Transverse colon (tissue), 4 donors: ENCODE data around the gene NCKAP5. TPM values are rescaled to one million over a fixed set of nuclear protein-coding genes. Genes with fewer than 3 reads are reported as not detected.

Source experiments
- DNase-seq: peaks from one replicate; pipeline ENCODE4 v3.0.0-alpha.2; 2019
- H3K27ac ChIP-seq, 4 donors: fragments of 200-600 bp; sonication (generic); 2 replicates each; pipeline ENCODE4 v1.5.1; 2016 to 2018; ENCODE audit warnings: inconsistent platforms in 4 of 4
- H3K27me3 ChIP-seq: fragments of 200-600 bp; sonication (generic); 2 replicates; pipeline ENCODE4 v1.5.1; 2017; ENCODE audit warnings: inconsistent platforms
- H3K36me3 ChIP-seq, 4 donors: fragments of 200-600 bp; sonication (generic); 2 replicates each; pipeline ENCODE4 v1.5.1; 2017 to 2019; ENCODE audit warnings: inconsistent platforms in 4 of 4
- H3K4me1 ChIP-seq, 4 donors: fragments of 200-600 bp; sonication (generic); 2 replicates each; pipeline ENCODE4 v1.5.1; 2017 to 2020; ENCODE audit warnings: inconsistent platforms in 4 of 4
- H3K4me3 ChIP-seq, 4 donors: fragments of 200-600 bp; sonication (generic); 1 replicate in 1 of 4; 2 replicates in 3 of 4; pipeline versions ENCODE4 v1.5.1 to v1.6.1; 2017 to 2019; ENCODE audit warnings: inconsistent platforms in 4 of 4
- H3K9me3 ChIP-seq, 2 donors: fragments of 200-600 bp; sonication (generic); 2 replicates each; pipeline ENCODE4 v1.5.1; 2017 to 2019; ENCODE audit warnings: inconsistent platforms in 2 of 2
- EP300 ChIP-seq: sonication (generic); formaldehyde crosslinking; IDR thresholded peaks from one replicate; pipeline ENCODE4 v1.6.1; 2017; ENCODE audit warnings: antibody characterized with exemption, low read depth
- POLR2A ChIP-seq: fragments of 450-650 bp; IDR thresholded peaks from one replicate; pipeline ENCODE4 v1.6.1; 2016; ENCODE audit warnings: antibody characterized with exemption, mild to moderate bottlenecking, moderate library complexity
- POLR2AphosphoS5 ChIP-seq, 3 donors: sonication (generic); formaldehyde crosslinking; IDR thresholded peaks; one replicate each; pipeline ENCODE4 v1.6.1; 2016; ENCODE audit warnings: antibody characterized with exemption in 3 of 3
- WGBS, 2 donors: methylation state at CpG; one replicate each; pipeline ENCODE4 v1.1.5; 2018; ENCODE audit warnings: low coverage in 1 of 2; 5-methylcytosine and 5-hydroxymethylcytosine counted together
- in situ Hi-C, 4 donors: fragments of 200-750 bp; cut with MboI; loops; one replicate each; pipeline versions ENCODE4 v1.15.0 to v1.15.1; 2017; ENCODE audit warnings: low sequenced_read_pairs in 3 of 4, low pct_ligation_motif_present in 1 of 4, low pct_unique_long_range_greater_than_20kb in 1 of 4
- intact Hi-C: fragments of 100-400 bp; cut with DNase I; formaldehyde crosslinking; loops from one replicate; pipeline ENCODE4 v1.15.1; 2023; ENCODE audit warnings: low total_unique reads
- small RNA-seq, 4 donors: library from RNA; depleted of rRNA; stranded (forward); fragments of <200 nt; gene quantifications; one replicate each; pipeline ENCODE3, GENCODE V24; 2016
- total RNA-seq, 4 donors: library from RNA; depleted of rRNA; stranded (reverse); fragments of >200 nt; gene quantifications; one replicate each; pipeline ENCODE4 v1.1.0, GENCODE V29; 2016
- TF ChIP-seq, protein P1 (sequence below), 5 experiments: fragments of 200-600 bp in 3 of 5; fragments of 450-650 bp in 2 of 5; sonication (generic) in 3 of 5; IDR thresholded peaks; 1 replicate in 2 of 5; 2 replicates in 3 of 5; pipeline ENCODE4 v1.5.1; 2016 to 2017; ENCODE audit warnings: antibody characterized with exemption in 5 of 5, inconsistent platforms in 3 of 5, mild to moderate bottlenecking in 2 of 5, moderate library complexity in 1 of 5

The NCKAP5 gene
- total RNA-seq, 4 donors from 2014 or later, result 1.1 to 10.9 (median 5.0) TPM

DNA sequence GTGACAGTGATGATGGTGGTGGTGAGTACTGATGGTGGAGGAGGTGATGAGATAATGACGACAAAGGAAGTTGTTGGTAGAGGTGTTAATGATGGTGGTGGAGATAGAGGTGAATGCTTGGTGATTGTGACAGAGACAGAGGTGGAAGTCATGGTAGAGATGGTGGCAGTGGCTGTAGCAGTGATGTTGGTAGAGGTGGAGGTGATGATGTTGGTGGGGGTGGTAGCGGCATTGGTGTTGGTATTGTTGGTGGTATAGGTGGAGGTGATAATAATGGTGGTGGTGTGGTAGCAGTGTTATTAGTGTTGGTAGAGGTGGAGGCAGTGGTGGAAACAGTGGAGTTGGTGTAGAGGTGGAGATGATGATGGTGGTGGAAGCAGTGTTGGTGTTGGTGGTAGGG is 934.6 kb downstream of the NCKAP5 start:
- intact Hi-C loops (no loop called here), in situ Hi-C loops (no loop called here)
- H3K27me3 ChIP-seq, result no peaks in the 10 kb centered on the region
- no peaks in the 10 kb centered on the region for H3K36me3 ChIP-seq
- H3K4me3 ChIP-seq, result no peak overlapping the region
- DNase-seq, result no peak
- TF ChIP-seq POLR2A, result no peak
- 92 to 100% methylated on average over 2 of the region's 2 CpGs for WGBS, 2 donors
- no peak overlapping the region for H3K27ac ChIP-seq
- H3K4me1 ChIP-seq, result peaks cover 9 to 32% (median 14%) of the 10 kb centered on the region in 4 donors
- H3K9me3 ChIP-seq, result no peaks in the 10 kb centered on the region

DNA sequence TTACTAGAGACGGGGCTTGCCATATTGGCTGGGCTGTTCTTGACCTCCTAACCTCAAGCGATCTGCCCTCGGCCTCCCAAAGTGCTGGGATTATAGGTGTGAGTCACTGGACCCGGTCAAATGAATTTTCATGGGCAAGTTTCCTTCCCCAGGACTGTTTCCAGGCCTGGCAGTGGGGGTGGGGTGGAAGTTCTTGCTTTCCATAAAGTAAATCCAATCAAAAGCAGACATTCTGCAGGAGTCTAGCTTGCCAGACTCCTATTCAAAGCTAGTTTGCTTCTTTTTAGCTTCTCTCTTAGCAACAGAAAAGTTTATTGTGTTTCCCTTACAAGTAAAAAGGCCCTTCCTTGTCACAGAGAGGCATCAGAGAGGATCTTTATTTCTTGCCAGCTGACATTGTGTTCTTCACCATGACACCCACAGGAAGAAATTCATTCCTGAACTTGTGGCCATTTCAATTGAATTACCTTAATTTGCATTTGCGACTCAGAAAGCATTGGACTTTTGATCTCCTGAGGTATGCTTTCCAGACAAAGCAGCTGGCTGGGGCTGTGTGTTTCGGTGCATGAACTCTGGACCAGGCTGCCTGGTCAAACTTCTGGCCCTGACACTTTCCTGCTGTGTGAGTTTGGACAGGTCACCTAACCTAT is 936.1 kb downstream of the NCKAP5 start:
- Histone ChIP-seq H3K4me1 (peaks cover 9 to 32% (median 14%) of the 10 kb centered on the region in 4 donors), H3K27ac (peak overlapping the region; percentile 30 to 66 (median 49)), H3K27me3 (no peaks in the 10 kb centered on the region), H3K36me3 (no peaks in the 10 kb centered on the region), H3K4me3 (no peak overlapping the region), H3K9me3 (no peaks in the 10 kb centered on the region)
- intact Hi-C loops, result no loop called here
- peak; percentile 47 for DNase-seq
- WGBS, 2 donors, result 29 to 51% methylated on average over 3 to 6 of the region's 6 CpGs
- no peak for TF ChIP-seq EP300
- no peak for TF ChIP-seq POLR2A
- TF ChIP-seq, protein P1, sequence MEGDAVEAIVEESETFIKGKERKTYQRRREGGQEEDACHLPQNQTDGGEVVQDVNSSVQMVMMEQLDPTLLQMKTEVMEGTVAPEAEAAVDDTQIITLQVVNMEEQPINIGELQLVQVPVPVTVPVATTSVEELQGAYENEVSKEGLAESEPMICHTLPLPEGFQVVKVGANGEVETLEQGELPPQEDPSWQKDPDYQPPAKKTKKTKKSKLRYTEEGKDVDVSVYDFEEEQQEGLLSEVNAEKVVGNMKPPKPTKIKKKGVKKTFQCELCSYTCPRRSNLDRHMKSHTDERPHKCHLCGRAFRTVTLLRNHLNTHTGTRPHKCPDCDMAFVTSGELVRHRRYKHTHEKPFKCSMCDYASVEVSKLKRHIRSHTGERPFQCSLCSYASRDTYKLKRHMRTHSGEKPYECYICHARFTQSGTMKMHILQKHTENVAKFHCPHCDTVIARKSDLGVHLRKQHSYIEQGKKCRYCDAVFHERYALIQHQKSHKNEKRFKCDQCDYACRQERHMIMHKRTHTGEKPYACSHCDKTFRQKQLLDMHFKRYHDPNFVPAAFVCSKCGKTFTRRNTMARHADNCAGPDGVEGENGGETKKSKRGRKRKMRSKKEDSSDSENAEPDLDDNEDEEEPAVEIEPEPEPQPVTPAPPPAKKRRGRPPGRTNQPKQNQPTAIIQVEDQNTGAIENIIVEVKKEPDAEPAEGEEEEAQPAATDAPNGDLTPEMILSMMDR (IDR thresholded peaks at IDR 0.05), result no peak
- no peak for TF ChIP-seq POLR2AphosphoS5 (IDR thresholded peaks at IDR 0.05)
- in situ Hi-C loops, result no loop called here

DNA sequence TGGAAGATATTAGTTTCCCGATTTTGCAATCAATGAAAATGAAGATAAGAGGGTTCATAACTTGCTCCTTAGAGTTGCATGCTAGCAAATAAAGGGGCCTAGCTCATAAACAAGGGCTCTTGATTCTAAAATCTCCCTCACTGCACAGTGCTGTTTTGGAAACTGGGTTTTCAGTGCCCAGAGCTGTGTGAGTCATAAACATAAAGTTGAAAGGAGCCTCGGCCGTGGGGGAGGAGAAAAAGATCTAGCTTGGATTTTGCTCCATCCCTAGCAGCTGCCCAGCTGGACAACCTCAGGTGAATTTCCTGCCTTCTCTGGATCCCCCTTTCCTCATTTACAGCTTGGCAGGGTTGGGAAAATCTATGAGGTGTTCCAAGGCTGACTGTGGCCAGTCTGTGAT is 940.7 kb downstream of the NCKAP5 start:
- no peak overlapping the region for H3K27ac ChIP-seq
- intact Hi-C loops (no loop called here), in situ Hi-C loops (no loop called here)
- WGBS, 2 donors, result 72% methylated on average over 3 of the region's 3 CpGs; no CpG with 5 or more reads in 1 of the 2 donors
- H3K36me3 ChIP-seq, result no peaks in the 10 kb centered on the region
- H3K4me1 ChIP-seq, result peaks cover 6 to 14% (median 9%) of the 10 kb centered on the region in 4 donors
- no peaks in the 10 kb centered on the region for H3K9me3 ChIP-seq
- no peak overlapping the region for H3K4me3 ChIP-seq
- no peaks in the 10 kb centered on the region for H3K27me3 ChIP-seq
- TF ChIP-seq POLR2AphosphoS5 (IDR thresholded peaks at IDR 0.05) (no peak), POLR2A (no peak), EP300 (no peak)
- TF ChIP-seq, protein P1 (IDR thresholded peaks at IDR 0.05), result no peak
- no peak for DNase-seq

DNA sequence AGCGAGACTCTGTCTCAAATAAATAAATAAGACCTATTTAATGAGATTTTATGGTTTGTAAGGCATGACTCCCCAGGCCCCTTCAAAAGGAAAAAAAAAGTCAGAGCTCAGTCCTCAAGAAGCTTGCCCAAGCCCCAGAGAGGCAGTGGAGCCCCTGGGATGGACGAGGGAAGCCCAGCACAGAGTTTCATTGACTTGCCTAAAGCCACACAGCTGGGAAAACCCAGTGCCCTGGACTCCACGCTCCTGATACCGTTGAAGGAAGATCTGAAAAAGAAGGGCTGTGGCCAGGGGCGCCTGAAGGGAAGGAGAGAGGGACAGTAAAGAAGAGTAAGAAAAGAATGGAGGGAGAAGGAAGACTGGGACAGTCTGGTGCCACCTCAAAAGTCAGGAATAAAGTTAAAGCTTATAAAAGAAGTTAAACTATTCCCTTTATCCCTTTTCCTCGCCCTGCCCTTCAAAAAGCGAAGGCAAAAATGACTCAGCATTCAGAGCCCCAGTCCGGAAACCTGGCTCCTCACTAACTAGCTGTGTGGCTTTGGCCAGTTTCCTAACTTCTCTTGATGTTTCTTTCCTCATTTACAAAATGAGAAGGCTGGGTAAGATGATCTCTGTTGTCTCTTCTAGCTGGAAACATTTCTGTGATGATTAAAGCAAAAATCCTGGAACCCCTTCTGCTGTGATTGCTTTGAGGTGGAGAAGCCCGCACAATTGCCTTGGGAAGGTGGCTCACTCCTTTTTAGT is 945.0 kb downstream of the NCKAP5 start:
- 74% methylated on average over 4 to 9 of the region's 9 CpGs for WGBS, 2 donors
- intact Hi-C loops, result no loop called here
- Histone ChIP-seq H3K4me3 (no peak overlapping the region), H3K4me1 (no peaks in the 10 kb centered on the region), H3K36me3 (no peaks in the 10 kb centered on the region), H3K27ac (no peak overlapping the region), H3K9me3 (no peaks in the 10 kb centered on the region), H3K27me3 (no peaks in the 10 kb centered on the region)
- in situ Hi-C loops, result no loop called here
- DNase-seq, result no peak
- no peak for TF ChIP-seq POLR2AphosphoS5 (IDR thresholded peaks at IDR 0.05)
- no peak for TF ChIP-seq EP300
- no peak for TF ChIP-seq POLR2A
- TF ChIP-seq, protein P1 (IDR thresholded peaks at IDR 0.05), result no peak

Small RNAs within 50 kb of the gene (small RNA-seq; reads per million reads assigned to genes)
- gene AC016909.1 (0 reads per million in 4 donors), gene RN7SKP154 (0 reads per million in 4 donors), gene RNU6-579P (0 reads per million in 4 donors)
